T-cell (primary cell): ENCODE measurements around the gene TIMM23B. TPM values are rescaled to one million over a fixed set of nuclear protein-coding genes. Genes with fewer than 3 reads are reported as not detected.

Experiments used
- ATAC-seq, 4 experiments: fragments of 200-7000 bp in 3 of 4; fragments of 150-1000 bp in 1 of 4; cut with Tn5 transposase; replicated peaks in 1 of 4; 1 replicate in 3 of 4; 2 replicates in 1 of 4; pipeline ENCODE4 v1.10.0; 2021; ENCODE audit warnings: moderate library complexity in 3 of 4, mild to moderate bottlenecking in 2 of 4, moderate number of reproducible peaks in 1 of 4
- CTCF ChIA-PET, 2 donors: fragments of 300-600 bp; sonication (Branson Sonifier 250); formaldehyde crosslinking; loops; one replicate each; lab custom pipeline; 2022; ENCODE audit warnings: antibody characterized with exemption in 2 of 2; lab: Charles Lee
- POLR2A ChIA-PET, 2 donors: fragments of 300-600 bp; sonication (Branson Sonifier 250); formaldehyde crosslinking; loops; one replicate each; lab custom pipeline; 2022; ENCODE audit warnings: antibody characterized with exemption in 2 of 2; lab: Charles Lee
- DNase-seq, 35 experiments: peaks; one replicate each; pipeline versions ENCODE4 v3.0.0 to v3.0.0-alpha.2; 2013 to 2023
- H3K27ac ChIP-seq: one replicate; pipeline ENCODE4 v1.5.1; 2013; ENCODE audit warnings: low read length
- H3K27me3 ChIP-seq, 2 experiments: replicated peaks in 1 of 2; 1 replicate in 1 of 2; 2 replicates in 1 of 2; pipeline versions ENCODE4 v1.6.1 to v1.7.0; 2013; ENCODE audit warnings: low read length in 1 of 2, mixed read lengths in 1 of 2; ENCODE audit not compliant: control insufficient read depth in 2 of 2, insufficient read depth in 2 of 2; ENCODE audit errors: extremely low read depth in 1 of 2
- H3K36me3 ChIP-seq, 2 donors: 1 replicate in 1 of 2; 2 replicates in 1 of 2; pipeline versions ENCODE4 v1.6.1 to v1.7.0; 2013; ENCODE audit warnings: low read length in 1 of 2; ENCODE audit not compliant: control insufficient read depth in 2 of 2, insufficient read depth in 1 of 2; ENCODE audit errors: extremely low read depth in 1 of 2
- H3K4me1 ChIP-seq, 2 experiments: 1 replicate in 1 of 2; 2 replicates in 1 of 2; pipeline versions ENCODE4 v1.6.1 to v1.7.0; 2013; ENCODE audit warnings: low read length in 2 of 2, mixed read lengths in 1 of 2; ENCODE audit not compliant: insufficient read depth in 2 of 2, control insufficient read depth in 1 of 2; ENCODE audit errors: extremely low read depth in 1 of 2
- H3K4me3 ChIP-seq, 2 donors: 1 replicate in 1 of 2; 2 replicates in 1 of 2; pipeline versions ENCODE4 v1.5.1 to v1.7.0; 2013; ENCODE audit warnings: mild to moderate bottlenecking in 2 of 2, low read length in 1 of 2, moderate library complexity in 1 of 2; ENCODE audit not compliant: control insufficient read depth in 1 of 2; ENCODE audit errors: extremely low read depth in 1 of 2
- H3K9me3 ChIP-seq: 2 replicates; pipeline ENCODE4 v1.7.0; 2013
- H3K27ac Mint-ChIP-seq, 2 donors: one replicate each; pipeline ENCODE4 v1.8.0; 2020 to 2021; ENCODE audit warnings: mild to moderate bottlenecking in 2 of 2, mixed read lengths in 2 of 2
- H3K27me3 Mint-ChIP-seq, 2 donors: one replicate each; pipeline ENCODE4 v1.8.0; 2021 to 2022; ENCODE audit warnings: mixed read lengths in 2 of 2
- H3K36me3 Mint-ChIP-seq: one replicate; pipeline ENCODE4 v1.8.0; 2021; ENCODE audit warnings: mixed read lengths
- H3K4me1 Mint-ChIP-seq, 3 donors: one replicate each; pipeline ENCODE4 v1.8.0; 2020 to 2022; ENCODE audit warnings: mixed read lengths in 3 of 3, mild to moderate bottlenecking in 1 of 3
- H3K4me3 Mint-ChIP-seq, 3 donors: one replicate each; pipeline ENCODE4 v1.8.0; 2020 to 2022; ENCODE audit warnings: mild to moderate bottlenecking in 3 of 3, mixed read lengths in 3 of 3, moderate library complexity in 3 of 3
- H3K9me3 Mint-ChIP-seq, 3 donors: one replicate each; pipeline ENCODE4 v1.8.0; 2020 to 2022; ENCODE audit warnings: mixed read lengths in 3 of 3
- WGBS: methylation state at CpG from one replicate; pipeline ENCODE4 v1.1.5; 2013; ENCODE audit warnings: missing lambda C conversion rate; ENCODE audit not compliant: insufficient coverage; 5-methylcytosine and 5-hydroxymethylcytosine counted together
- total RNA-seq, 35 experiments: library from RNA in 6 of 35; stranded (reverse) in 6 of 35; fragments of 120-200 nt in 1 of 35; gene quantifications; one replicate each; pipeline versions ENCODE4 v1.2.1 to v1.2.4 and lab custom pipeline; 2013 to 2026

The TIMM23B gene
- total RNA-seq, 5 donors from 2014 or later (not counting 1 experiment from before 2014, with no cell fraction given) = 25.3 to 35.8 (median 28.1) TPM

DNA sequence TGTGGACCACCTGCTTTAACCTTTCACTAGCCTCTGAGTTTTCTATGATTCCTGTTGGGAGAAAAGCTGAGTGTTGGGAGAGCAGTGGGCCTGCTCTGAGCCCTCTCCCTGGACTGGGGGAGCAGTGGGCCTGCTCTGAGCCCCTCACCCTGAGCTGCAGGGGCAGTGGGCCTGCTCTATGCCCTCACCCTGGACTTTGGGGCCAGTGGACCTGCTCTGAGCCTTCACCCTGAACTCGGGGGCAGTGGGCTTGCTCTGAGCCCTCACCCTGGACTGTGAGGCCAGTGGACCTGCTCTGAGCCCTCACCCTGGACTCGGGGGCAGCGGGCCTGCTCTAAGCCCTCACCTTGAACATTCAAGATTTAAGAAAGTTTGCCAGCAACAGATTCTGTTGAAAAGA is 79.8 kb downstream of the TIMM23B start:
- CTCF ChIA-PET = no interaction called here
- Histone ChIP-seq H3K4me1 (no peaks in the 10 kb centered on the region), H3K27me3 (peaks cover 2 to 20% of the 10 kb centered on the region in 2 experiments), H3K4me3 (no peak overlapping the region), H3K27ac (no peak overlapping the region), H3K9me3 (no peaks in the 10 kb centered on the region), H3K36me3 (no peaks in the 10 kb centered on the region)
- H3K27ac Mint-ChIP-seq = no peak overlapping the region
- H3K36me3 Mint-ChIP-seq = peaks cover 4% of the 10 kb centered on the region
- DNase-seq (no peak), ATAC-seq (no peak)
- no peaks in the 10 kb centered on the region for H3K4me1 Mint-ChIP-seq
- peaks cover 12 to 20% of the 10 kb centered on the region in 2 donors for H3K27me3 Mint-ChIP-seq
- 70% methylated on average over 3 of the region's 3 CpGs for WGBS
- POLR2A ChIA-PET = interaction anchor here in 1 of 2 donors (0.5 kb wide), 1 partner anchor 127 kb away, joined by 4 read pairs; no protein-coding TSS in a partner anchor
- no peaks in the 10 kb centered on the region for H3K9me3 Mint-ChIP-seq
- H3K4me3 Mint-ChIP-seq = no peak overlapping the region

Other genes with a start within 250 kb of the TIMM23B start
- under 1 TPM in 1 of 5 donors, not detected in 4; 0.56 TPM for gene OGDHL, start 179.7 kb upstream of the TIMM23B start, total RNA-seq
- 10 to 100 TPM; 30.2 to 34.8 (median 32.8) TPM for gene PARG, start within 50 bp of the TIMM23B start, total RNA-seq
- gene AGAP6, start 46.4 kb downstream of the TIMM23B start, total RNA-seq = 10 to 100 TPM; 14.6 to 29.0 (median 21.9) TPM
- 10 to 100 TPM; 46.2 to 62.6 (median 55.3) TPM for gene WASHC2A, start 125.9 kb downstream of the TIMM23B start, total RNA-seq